ENCODE results near the gene TAS2R40. TPM values are rescaled to one million over a fixed set of nuclear protein-coding genes. Genes with fewer than 3 reads are reported as not detected.
"Not testable (repeated sequence)": the region's sequence is repeated elsewhere in the genome, so short reads cannot be mapped to it uniquely, and the experiment has no call there.

TAS2R40 gene
- not detected for polyA plus RNA-seq (2013, experiment 1 of 2)
- not detected for polyA plus RNA-seq (2013, experiment 2 of 2)

DNA sequence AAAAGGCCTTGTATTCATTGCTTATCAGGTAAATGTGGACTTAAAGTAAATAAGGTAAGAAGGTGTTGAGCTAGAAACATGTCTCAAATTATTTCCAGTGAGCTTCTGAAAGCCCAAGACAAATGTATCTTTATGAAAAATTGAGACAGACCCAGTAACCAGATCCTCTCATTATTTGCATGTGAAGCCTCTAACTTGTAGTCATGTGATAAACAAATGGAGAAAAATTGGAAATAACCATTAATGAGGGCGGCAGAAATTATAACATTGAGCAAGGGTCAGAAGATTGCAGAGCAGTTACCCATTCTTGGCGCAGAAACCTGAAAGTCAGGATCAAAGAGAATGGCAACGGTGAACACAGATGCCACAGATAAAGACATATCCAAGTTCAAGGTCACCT lies at the start of gene TAS2R40:
Gene TAS2R40 (plus strand): TSS at position 301 of the 400 bp plus-strand sequence. CDS start 42 bp downstream, at position 343.
- no peak within 1 kb of the TSS for H3K4me3 ChIP-seq (ENCODE audit: extremely low read depth, insufficient read depth, low read length, poor library complexity, severe bottlenecking)
- no peak within 1 kb of the TSS for H3K27ac ChIP-seq (ENCODE audit: low read depth, low read length, severe bottlenecking)
- H3K9me3 ChIP-seq (ENCODE audit: control insufficient read depth, low read length), result no peaks in the 10 kb centered on the region
- H3K36me3 ChIP-seq (ENCODE audit: control insufficient read depth, insufficient read depth, low read length), result no peaks in the 10 kb centered on the region
- WGBS, 2 experiments (ENCODE audit: insufficient coverage in 2 of 2), result 95 to 98% methylated on average over 3 of the region's 3 CpGs
- H3K4me1 ChIP-seq (ENCODE audit: control insufficient read depth, insufficient read depth, low read length, poor library complexity, severe bottlenecking), result no peaks in the 10 kb centered on the region

DNA sequence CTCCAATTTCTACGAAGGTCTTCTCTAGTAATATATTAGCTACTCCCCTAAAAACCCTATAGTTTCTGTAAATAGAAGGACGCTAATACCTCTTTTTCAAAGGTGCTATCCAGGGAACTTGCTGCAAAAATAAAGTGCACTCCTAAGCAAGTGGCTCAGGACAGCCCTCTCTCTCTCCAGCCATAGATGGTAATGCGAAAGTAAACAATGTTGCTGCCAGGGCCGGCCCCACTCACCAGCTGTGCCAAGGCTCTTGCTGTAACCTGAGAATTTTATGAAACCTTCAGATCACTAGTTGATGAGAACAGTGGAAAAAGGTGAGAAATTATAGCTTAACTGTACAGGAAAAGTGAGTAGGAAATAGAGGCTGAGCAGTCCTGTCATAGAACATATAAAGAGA lies 49.5 kb upstream of the TAS2R40 start:
- no peak overlapping the region for H3K27ac ChIP-seq (ENCODE audit: low read depth, low read length, severe bottlenecking)
- 75 to 96% methylated on average over 2 to 3 of the region's 4 CpGs for WGBS, 2 experiments (ENCODE audit: insufficient coverage in 2 of 2)
- no peaks in the 10 kb centered on the region for H3K4me1 ChIP-seq (ENCODE audit: control insufficient read depth, insufficient read depth, low read length, poor library complexity, severe bottlenecking)
- H3K36me3 ChIP-seq (ENCODE audit: control insufficient read depth, insufficient read depth, low read length), result no peaks in the 10 kb centered on the region
- no peaks in the 10 kb centered on the region for H3K9me3 ChIP-seq (ENCODE audit: control insufficient read depth, low read length)
- H3K4me3 ChIP-seq (ENCODE audit: extremely low read depth, insufficient read depth, low read length, poor library complexity, severe bottlenecking), result no peak overlapping the region

- Histone ChIP-seq H3K4me3 (ENCODE audit: extremely low read depth, insufficient read depth, low read length, poor library complexity, severe bottlenecking) (no peak overlapping the region), H3K36me3 (ENCODE audit: control insufficient read depth, insufficient read depth, low read length) (no peaks in the 10 kb centered on the region), H3K4me1 (ENCODE audit: control insufficient read depth, insufficient read depth, low read length, poor library complexity, severe bottlenecking) (no peaks in the 10 kb centered on the region), H3K27ac (ENCODE audit: low read depth, low read length, severe bottlenecking) (no peak overlapping the region), H3K9me3 (ENCODE audit: control insufficient read depth, low read length) (peaks cover 5% of the 10 kb centered on the region)
- 100% methylated on average over 2 of the region's 5 CpGs; no CpG with 5 or more reads in 1 of the 2 experiments for WGBS, 2 experiments (ENCODE audit: insufficient coverage in 2 of 2)
Measured at GRCh38 chr7:143176128-143176527, 45.7 kb upstream of the TAS2R40 start.

DNA sequence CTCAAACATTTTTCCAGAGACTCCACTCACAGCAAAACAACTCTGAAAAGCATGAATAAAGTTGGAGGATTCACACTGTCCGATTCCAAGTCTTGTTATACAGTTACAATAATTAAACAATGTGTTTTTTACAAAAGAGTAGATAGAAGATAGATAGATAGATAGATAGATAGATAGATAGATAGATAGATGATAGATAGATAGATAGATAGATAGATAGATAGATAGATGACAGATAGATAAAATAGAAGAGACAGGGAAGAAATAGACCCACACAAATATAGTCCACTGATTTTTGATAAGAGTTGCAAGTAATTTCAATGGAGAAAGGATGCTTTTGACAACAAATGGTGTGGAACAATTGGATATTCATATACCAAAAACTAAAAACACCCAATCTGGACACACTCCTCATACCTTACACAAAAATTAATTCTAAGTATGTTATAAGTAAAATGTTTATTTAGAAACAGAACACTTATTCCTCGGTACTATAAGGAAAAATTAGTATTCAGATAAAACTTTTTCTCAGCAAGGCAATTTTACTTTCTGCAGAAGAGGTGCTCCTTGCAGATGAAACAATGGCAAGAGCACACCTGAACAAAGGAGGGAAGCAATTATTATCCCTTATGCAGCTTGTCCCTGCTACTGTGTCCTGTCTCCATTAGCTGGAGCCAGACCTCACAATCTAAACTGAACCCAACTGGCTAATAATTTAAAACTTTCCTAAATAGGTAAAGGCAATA lies 44.3 kb upstream of the TAS2R40 start:
- no peak overlapping the region for H3K27ac ChIP-seq (ENCODE audit: low read depth, low read length, severe bottlenecking)
- no peak overlapping the region for H3K4me3 ChIP-seq (ENCODE audit: extremely low read depth, insufficient read depth, low read length, poor library complexity, severe bottlenecking)
- WGBS, 2 experiments (ENCODE audit: insufficient coverage in 2 of 2), result no CpG with 5 or more reads among the region's 2 CpGs
- peaks cover 5% of the 10 kb centered on the region for H3K9me3 ChIP-seq (ENCODE audit: control insufficient read depth, low read length)
- H3K36me3 ChIP-seq (ENCODE audit: control insufficient read depth, insufficient read depth, low read length), result no peaks in the 10 kb centered on the region
- H3K4me1 ChIP-seq (ENCODE audit: control insufficient read depth, insufficient read depth, low read length, poor library complexity, severe bottlenecking), result no peaks in the 10 kb centered on the region

- not testable (repeated sequence) for H3K36me3 ChIP-seq (ENCODE audit: control insufficient read depth, insufficient read depth, low read length); H3K4me3 ChIP-seq (ENCODE audit: extremely low read depth, insufficient read depth, low read length, poor library complexity, severe bottlenecking); H3K9me3 ChIP-seq (ENCODE audit: control insufficient read depth, low read length); H3K27ac ChIP-seq (ENCODE audit: low read depth, low read length, severe bottlenecking); H3K4me1 ChIP-seq (ENCODE audit: control insufficient read depth, insufficient read depth, low read length, poor library complexity, severe bottlenecking)
- WGBS, 2 experiments (ENCODE audit: insufficient coverage in 2 of 2), result 80% methylated on average over 1 of the region's 4 CpGs; no CpG with 5 or more reads in 1 of the 2 experiments
Measured at GRCh38 chr7:143180771-143181170, 41.1 kb upstream of the TAS2R40 start.

DNA sequence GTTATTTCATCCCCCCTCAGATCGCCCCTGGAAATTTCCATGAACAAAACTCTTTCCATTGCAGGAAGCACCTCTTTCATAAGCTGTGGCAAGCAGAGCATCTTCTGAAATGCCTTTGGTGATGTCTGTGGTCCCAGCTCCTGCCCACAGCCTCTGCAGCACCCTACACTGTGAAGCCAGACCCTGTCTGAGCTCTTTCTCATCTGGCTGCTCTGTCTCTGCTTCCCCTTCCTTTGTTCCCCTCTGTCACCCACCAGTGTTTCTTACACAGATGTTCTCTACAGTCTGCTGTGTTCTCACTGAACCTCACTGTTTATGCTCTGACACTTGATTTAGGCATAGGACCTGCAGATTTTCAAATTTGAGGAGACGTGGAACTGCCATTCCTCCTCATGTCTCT lies 40.5 kb upstream of the TAS2R40 start:
- Histone ChIP-seq H3K4me3 (ENCODE audit: extremely low read depth, insufficient read depth, low read length, poor library complexity, severe bottlenecking) (no peak overlapping the region), H3K27ac (ENCODE audit: low read depth, low read length, severe bottlenecking) (no peak overlapping the region), H3K36me3 (ENCODE audit: control insufficient read depth, insufficient read depth, low read length) (no peaks in the 10 kb centered on the region), H3K9me3 (ENCODE audit: control insufficient read depth, low read length) (peaks cover 5% of the 10 kb centered on the region), H3K4me1 (ENCODE audit: control insufficient read depth, insufficient read depth, low read length, poor library complexity, severe bottlenecking) (no peaks in the 10 kb centered on the region)
- WGBS, 2 experiments (ENCODE audit: insufficient coverage in 2 of 2), result 73% methylated on average over 2 of the region's 2 CpGs; no CpG with 5 or more reads in 1 of the 2 experiments

DNA sequence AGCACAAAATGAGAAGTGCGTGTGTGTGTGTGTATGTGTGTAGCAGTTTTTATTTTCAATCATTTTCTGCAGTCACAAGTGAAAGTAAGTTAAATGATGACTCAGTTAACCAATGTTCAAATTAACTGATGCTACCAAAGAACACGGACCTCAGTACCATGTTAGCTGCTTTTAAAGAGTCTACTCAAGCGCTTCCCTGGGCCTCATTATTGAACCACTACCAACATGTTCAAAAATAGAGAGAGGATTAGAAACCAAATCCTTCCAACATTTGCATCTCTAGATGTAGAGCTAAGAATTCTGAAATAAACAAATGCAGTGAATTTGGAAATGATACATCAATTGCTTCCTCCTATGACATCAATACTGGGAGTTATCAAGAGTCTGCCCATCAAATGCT lies 38.8 kb upstream of the TAS2R40 start, which contains the start of gene TAS2R39:
Gene TAS2R39 (plus strand): TSS at position 396 of the 400 bp plus-strand sequence. CDS start 0 bp downstream, at position 396.
- no peaks in the 10 kb centered on the region for H3K4me1 ChIP-seq (ENCODE audit: control insufficient read depth, insufficient read depth, low read length, poor library complexity, severe bottlenecking)
- peaks cover under 1% of the 10 kb centered on the region for H3K9me3 ChIP-seq (ENCODE audit: control insufficient read depth, low read length)
- H3K27ac ChIP-seq (ENCODE audit: low read depth, low read length, severe bottlenecking), result no peak within 1 kb of the TSS
- no peak within 1 kb of the TSS for H3K4me3 ChIP-seq (ENCODE audit: extremely low read depth, insufficient read depth, low read length, poor library complexity, severe bottlenecking)
- no peaks in the 10 kb centered on the region for H3K36me3 ChIP-seq (ENCODE audit: control insufficient read depth, insufficient read depth, low read length)
- WGBS, 2 experiments (ENCODE audit: insufficient coverage in 2 of 2), result 100% methylated on average over 1 of the region's 3 CpGs; no CpG with 5 or more reads in 1 of the 2 experiments

GRCh38 chr7:143185551-143185950 lies 36.3 kb upstream of the TAS2R40 start:
- Histone ChIP-seq H3K27ac (ENCODE audit: low read depth, low read length, severe bottlenecking) (no peak overlapping the region), H3K36me3 (ENCODE audit: control insufficient read depth, insufficient read depth, low read length) (no peaks in the 10 kb centered on the region), H3K9me3 (ENCODE audit: control insufficient read depth, low read length) (no peaks in the 10 kb centered on the region), H3K4me1 (ENCODE audit: control insufficient read depth, insufficient read depth, low read length, poor library complexity, severe bottlenecking) (no peaks in the 10 kb centered on the region), H3K4me3 (ENCODE audit: extremely low read depth, insufficient read depth, low read length, poor library complexity, severe bottlenecking) (no peak overlapping the region)
- WGBS, 2 experiments (ENCODE audit: insufficient coverage in 2 of 2), result 20% methylated on average over 1 of the region's 1 CpG; no CpG with 5 or more reads in 1 of the 2 experiments

DNA sequence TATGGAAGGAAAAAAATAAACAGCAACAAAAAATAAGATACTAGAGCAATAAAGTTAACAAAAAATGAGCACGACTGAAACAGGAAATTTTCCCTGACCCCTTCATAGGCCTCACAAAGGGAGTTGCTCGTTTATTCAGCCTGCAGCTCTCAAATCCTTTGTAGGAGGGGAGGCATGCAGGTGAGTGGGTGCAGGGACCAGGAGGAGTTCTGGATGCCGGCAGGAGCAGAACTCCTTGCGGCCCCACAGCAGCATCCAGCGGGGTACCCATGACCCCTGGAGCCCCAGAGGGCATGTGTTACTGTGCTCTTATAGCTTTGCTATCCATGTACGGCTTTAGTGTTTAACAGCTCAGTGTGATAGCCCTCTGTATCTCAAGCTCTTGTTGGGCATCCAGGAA lies 32.8 kb upstream of the TAS2R40 start:
- Histone ChIP-seq H3K36me3 (ENCODE audit: control insufficient read depth, insufficient read depth, low read length) (no peaks in the 10 kb centered on the region), H3K4me1 (ENCODE audit: control insufficient read depth, insufficient read depth, low read length, poor library complexity, severe bottlenecking) (no peaks in the 10 kb centered on the region), H3K27ac (ENCODE audit: low read depth, low read length, severe bottlenecking) (no peak overlapping the region), H3K4me3 (ENCODE audit: extremely low read depth, insufficient read depth, low read length, poor library complexity, severe bottlenecking) (no peak overlapping the region), H3K9me3 (ENCODE audit: control insufficient read depth, low read length) (no peaks in the 10 kb centered on the region)
- 85 to 100% methylated on average over 2 to 5 of the region's 6 CpGs for WGBS, 2 experiments (ENCODE audit: insufficient coverage in 2 of 2)

DNA sequence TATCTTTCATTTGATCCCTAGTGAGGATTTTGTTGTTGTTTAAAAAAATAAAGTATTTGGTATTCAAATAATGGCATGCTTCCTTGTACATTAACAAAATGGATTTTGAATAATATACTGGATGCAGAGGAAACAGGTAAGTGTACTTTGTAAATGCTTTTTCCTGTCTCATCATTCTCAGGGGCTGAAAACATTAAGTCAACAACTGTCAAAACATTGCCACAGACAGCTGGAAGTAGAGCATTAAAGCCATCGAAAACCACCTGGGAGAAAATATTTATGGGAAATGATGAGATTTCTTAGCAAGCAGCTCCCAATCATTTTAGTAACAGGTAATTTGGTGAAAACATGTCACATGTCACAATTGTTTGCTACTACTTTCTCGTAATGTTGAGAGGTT lies 28.0 kb upstream of the TAS2R40 start:
- no peak overlapping the region for H3K27ac ChIP-seq (ENCODE audit: low read depth, low read length, severe bottlenecking)
- H3K4me3 ChIP-seq (ENCODE audit: extremely low read depth, insufficient read depth, low read length, poor library complexity, severe bottlenecking), result no peak overlapping the region
- WGBS, 2 experiments (ENCODE audit: insufficient coverage in 2 of 2), result 100% methylated on average over 1 of the region's 2 CpGs; no CpG with 5 or more reads in 1 of the 2 experiments
- no peaks in the 10 kb centered on the region for H3K9me3 ChIP-seq (ENCODE audit: control insufficient read depth, low read length)
- H3K4me1 ChIP-seq (ENCODE audit: control insufficient read depth, insufficient read depth, low read length, poor library complexity, severe bottlenecking), result no peaks in the 10 kb centered on the region
- no peaks in the 10 kb centered on the region for H3K36me3 ChIP-seq (ENCODE audit: control insufficient read depth, insufficient read depth, low read length)

- H3K9me3 ChIP-seq (ENCODE audit: control insufficient read depth, low read length), result no peaks in the 10 kb centered on the region
- 92 to 94% methylated on average over 2 to 3 of the region's 4 CpGs for WGBS, 2 experiments (ENCODE audit: insufficient coverage in 2 of 2)
- H3K4me3 ChIP-seq (ENCODE audit: extremely low read depth, insufficient read depth, low read length, poor library complexity, severe bottlenecking), result no peak overlapping the region
Measured at GRCh38 chr7:143199040-143199439, 22.8 kb upstream of the TAS2R40 start.

More at GRCh38 chr7:143199040-143199439, 22.8 kb upstream of the TAS2R40 start:
- Histone ChIP-seq H3K36me3 (ENCODE audit: control insufficient read depth, insufficient read depth, low read length) (no peaks in the 10 kb centered on the region), H3K4me1 (ENCODE audit: control insufficient read depth, insufficient read depth, low read length, poor library complexity, severe bottlenecking) (no peaks in the 10 kb centered on the region), H3K27ac (ENCODE audit: low read depth, low read length, severe bottlenecking) (no peak overlapping the region)

All from mesodermal cell (in vitro differentiated cells).